HG02870 (cell line): ENCODE results near the gene HOXD9.

Source experiments
- ATAC-seq: cut with Tn5 transposase; IDR thresholded peaks from one replicate; pipeline ENCODE4 v1.9.1; 2021; ENCODE audit warnings: mild to moderate bottlenecking, moderate library complexity; ENCODE audit not compliant: unreplicated experiment

Gene HOXD9

GRCh38 chr2:176122683-176123410, at the start of gene HOXD9:
HOXD9 (plus strand) TSS chr2:176122719; CDS start chr2:176122769, 50 bp downstream.
- no peak for ATAC-seq

GRCh38 chr2:176072951-176073904, 49.3 kb upstream of the HOXD9 start:
- ATAC-seq = no peak

GRCh38 chr2:176074919-176075425, 47.5 kb upstream of the HOXD9 start:
- no peak for ATAC-seq

- ATAC-seq = no peak
Measured at GRCh38 chr2:176075481-176075880, 47.0 kb upstream of the HOXD9 start.

GRCh38 chr2:176076063-176076462, 46.5 kb upstream of the HOXD9 start:
- ATAC-seq = no peak

- ATAC-seq = no peak
Measured at GRCh38 chr2:176076796-176077195, 45.7 kb upstream of the HOXD9 start.

- ATAC-seq = no peak
Measured at GRCh38 chr2:176078541-176079284, 43.8 kb upstream of the HOXD9 start.

- no peak for ATAC-seq
Measured at GRCh38 chr2:176079285-176079830, 43.2 kb upstream of the HOXD9 start.

- no peak for ATAC-seq
Measured at GRCh38 chr2:176079831-176080539, 42.5 kb upstream of the HOXD9 start.

- no peak for ATAC-seq
Measured at GRCh38 chr2:176080540-176081375, 41.8 kb upstream of the HOXD9 start.

GRCh38 chr2:176081376-176081836, 41.1 kb upstream of the HOXD9 start:
- no peak for ATAC-seq

- ATAC-seq = no peak
Measured at GRCh38 chr2:176081837-176082524, 40.5 kb upstream of the HOXD9 start.

GRCh38 chr2:176082525-176082823, 40.0 kb upstream of the HOXD9 start:
- ATAC-seq = no peak

- no peak for ATAC-seq
Measured at GRCh38 chr2:176082824-176083751, 39.4 kb upstream of the HOXD9 start.

- no peak for ATAC-seq
Measured at GRCh38 chr2:176083796-176084261, 38.7 kb upstream of the HOXD9 start, which contains the start of gene EVX2. EVX2 (minus strand) TSS chr2:176083962; CDS start chr2:176083776, 186 bp downstream.

GRCh38 chr2:176084611-176085119, 37.9 kb upstream of the HOXD9 start:
- no peak for ATAC-seq

GRCh38 chr2:176085120-176085788, 37.3 kb upstream of the HOXD9 start:
- ATAC-seq = no peak
